GM12872 (cell line): ENCODE measurements around the gene MYL10.

Experiments
- CTCF ChIP-seq: IDR thresholded peaks from 3 replicates; pipeline ENCODE4 v1.5.1; 2011; ENCODE audit warnings: low read depth, mild to moderate bottlenecking, low read length, moderate library complexity; ENCODE audit not compliant: insufficient read depth

Gene MYL10

GRCh38 chr7:101629171-101629570, at the start of gene MYL10:
TSS of gene MYL10 (minus strand) at chr7:101629296. CDS start at chr7:101629118, 178 bp downstream.
- TF ChIP-seq CTCF: no peak

GRCh38 chr7:101678658-101679057, 49.6 kb upstream of the MYL10 start:
- TF ChIP-seq CTCF: no peak

GRCh38 chr7:101677797-101678479, 48.8 kb upstream of the MYL10 start:
- TF ChIP-seq CTCF: no peak

- TF ChIP-seq CTCF: no peak
Measured at GRCh38 chr7:101677391-101677790, 48.3 kb upstream of the MYL10 start.

GRCh38 chr7:101676956-101677355, 47.9 kb upstream of the MYL10 start:
- no peak for TF ChIP-seq CTCF

- TF ChIP-seq CTCF: no peak
Measured at GRCh38 chr7:101676062-101676598, 47.0 kb upstream of the MYL10 start.

GRCh38 chr7:101674439-101674838, 45.3 kb upstream of the MYL10 start:
- TF ChIP-seq CTCF: no peak
